Vagina (tissue), 2 donors: ENCODE results near the gene PPIC.

Source experiments
- POLR2AphosphoS5 ChIP-seq, 2 donors: sonication (generic); formaldehyde crosslinking; IDR thresholded peaks; one replicate each; pipeline ENCODE4 v1.9.0; 2017; ENCODE audit warnings: antibody characterized with exemption in 2 of 2, mild to moderate bottlenecking in 2 of 2, low read depth in 1 of 2; ENCODE audit not compliant: insufficient read depth in 1 of 2
- TF ChIP-seq, protein P1 (sequence below), 3 experiments: fragments of 450-650 bp in 2 of 3; fragments of 200-600 bp in 1 of 3; sonication (generic) in 1 of 3; IDR thresholded peaks; one replicate each; pipeline ENCODE4 v1.5.1; 2017 to 2019; ENCODE audit warnings: antibody characterized with exemption in 3 of 3, mild to moderate bottlenecking in 2 of 3, moderate library complexity in 2 of 3

DNA sequence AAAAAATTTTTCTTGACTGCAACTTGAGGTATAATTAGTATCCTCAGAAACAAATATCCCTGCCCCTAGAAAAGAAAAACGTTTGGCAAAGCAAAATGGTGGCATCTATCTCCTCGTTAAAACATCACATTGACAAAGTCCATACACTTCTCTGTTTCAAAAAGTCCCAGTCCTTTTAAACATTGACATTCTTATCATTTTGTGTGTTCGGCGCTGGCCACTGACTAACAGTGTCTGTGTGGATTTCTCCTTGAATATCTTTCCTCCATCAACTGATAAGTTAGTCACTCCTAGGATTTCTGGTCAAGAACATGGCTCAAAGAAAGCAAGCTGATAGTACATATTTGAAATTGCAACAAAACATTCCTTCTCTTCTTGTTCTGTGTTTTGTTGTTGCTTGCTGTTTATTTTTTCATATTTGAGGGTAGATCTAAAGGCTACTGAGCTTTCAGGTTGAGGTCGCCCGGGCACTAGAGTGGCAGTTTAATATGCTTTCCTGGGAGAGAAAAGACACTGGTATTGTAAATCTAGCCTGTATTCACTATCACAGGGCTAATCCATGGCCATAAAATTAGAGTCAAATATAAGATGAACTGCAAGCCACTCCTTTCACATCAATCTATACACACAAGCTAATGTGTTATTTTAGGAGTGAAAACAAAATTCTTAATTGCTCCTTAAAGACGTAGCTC, 8.5 kb upstream of the PPIC start:
- TF ChIP-seq, protein P1, sequence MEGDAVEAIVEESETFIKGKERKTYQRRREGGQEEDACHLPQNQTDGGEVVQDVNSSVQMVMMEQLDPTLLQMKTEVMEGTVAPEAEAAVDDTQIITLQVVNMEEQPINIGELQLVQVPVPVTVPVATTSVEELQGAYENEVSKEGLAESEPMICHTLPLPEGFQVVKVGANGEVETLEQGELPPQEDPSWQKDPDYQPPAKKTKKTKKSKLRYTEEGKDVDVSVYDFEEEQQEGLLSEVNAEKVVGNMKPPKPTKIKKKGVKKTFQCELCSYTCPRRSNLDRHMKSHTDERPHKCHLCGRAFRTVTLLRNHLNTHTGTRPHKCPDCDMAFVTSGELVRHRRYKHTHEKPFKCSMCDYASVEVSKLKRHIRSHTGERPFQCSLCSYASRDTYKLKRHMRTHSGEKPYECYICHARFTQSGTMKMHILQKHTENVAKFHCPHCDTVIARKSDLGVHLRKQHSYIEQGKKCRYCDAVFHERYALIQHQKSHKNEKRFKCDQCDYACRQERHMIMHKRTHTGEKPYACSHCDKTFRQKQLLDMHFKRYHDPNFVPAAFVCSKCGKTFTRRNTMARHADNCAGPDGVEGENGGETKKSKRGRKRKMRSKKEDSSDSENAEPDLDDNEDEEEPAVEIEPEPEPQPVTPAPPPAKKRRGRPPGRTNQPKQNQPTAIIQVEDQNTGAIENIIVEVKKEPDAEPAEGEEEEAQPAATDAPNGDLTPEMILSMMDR (IDR thresholded peaks at IDR 0.05) = no peak
- no peak for TF ChIP-seq POLR2AphosphoS5 (IDR thresholded peaks at IDR 0.05; ENCODE audit: insufficient read depth in 1 of 2, low read depth in 1 of 2)
